HUES64 (cell line): ENCODE data around the gene BCL2L14.

Source experiments
- H3K27ac ChIP-seq: 2 replicates; pipeline ENCODE4 v1.7.0; 2013; ENCODE audit warnings: low read depth, low read length, inconsistent platforms
- H3K27me3 ChIP-seq: 2 replicates; pipeline ENCODE4 v1.6.1; 2013; ENCODE audit warnings: mild to moderate bottlenecking, low read length; ENCODE audit not compliant: insufficient read depth
- H3K36me3 ChIP-seq: 2 replicates; pipeline ENCODE4 v1.6.1; 2013; ENCODE audit warnings: mild to moderate bottlenecking, low read length; ENCODE audit not compliant: insufficient read depth
- H3K4me1 ChIP-seq: 2 replicates; pipeline ENCODE4 v1.6.1; 2013; ENCODE audit warnings: mild to moderate bottlenecking, low read length, moderate library complexity; ENCODE audit not compliant: insufficient read depth
- H3K4me3 ChIP-seq: 2 replicates; pipeline ENCODE4 v1.5.1; 2013; ENCODE audit warnings: mild to moderate bottlenecking, low read length, moderate library complexity
- H3K9ac ChIP-seq: 2 replicates; pipeline ENCODE4 v1.6.1; 2013; ENCODE audit warnings: mild to moderate bottlenecking, low read depth, low read length
- H3K9me3 ChIP-seq: 2 replicates; pipeline ENCODE4 v1.6.1; 2013; ENCODE audit warnings: low read depth, low read length; ENCODE audit not compliant: insufficient read depth
- WGBS: fragments of 150-250, 120-280 bp; methylation state at CpG from one replicate; pipeline ENCODE4 v1.1.7; 2013; ENCODE audit warnings: missing lambda C conversion rate; 5-methylcytosine and 5-hydroxymethylcytosine counted together

BCL2L14 gene

DNA sequence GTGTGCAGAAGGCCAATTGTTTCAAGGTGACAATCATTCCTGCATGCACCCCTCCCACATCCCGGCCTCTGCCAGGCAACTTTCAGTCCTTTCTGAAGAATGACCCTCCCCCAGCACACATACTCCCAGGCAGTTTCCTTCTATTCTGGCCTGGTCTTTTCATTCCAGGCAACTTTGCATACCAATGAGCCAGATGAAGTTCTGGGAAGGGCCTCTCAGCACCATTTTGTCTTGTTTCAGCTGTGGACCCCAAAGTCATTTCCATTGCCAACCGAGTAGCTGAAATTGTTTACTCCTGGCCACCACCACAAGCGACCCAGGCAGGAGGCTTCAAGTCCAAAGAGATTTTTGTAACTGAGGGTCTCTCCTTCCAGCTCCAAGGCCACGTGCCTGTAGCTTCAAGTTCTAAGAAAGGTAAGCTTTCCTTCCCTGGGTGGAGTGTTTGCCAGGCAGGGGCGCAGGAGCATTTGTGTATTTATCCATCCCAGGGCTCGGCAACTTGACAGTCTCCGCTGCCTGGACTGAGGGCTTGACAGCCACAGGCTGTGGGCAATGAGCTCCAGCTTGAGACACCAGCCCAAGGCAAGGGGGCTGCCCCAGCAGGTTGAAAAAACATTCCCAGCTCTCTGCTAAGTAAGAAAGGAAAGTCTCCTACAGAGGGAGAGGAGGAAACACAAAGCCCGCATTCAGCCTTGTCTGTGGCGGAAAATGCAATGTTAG lies 16.4 kb downstream of the BCL2L14 start:
- WGBS = 47% methylated on average over 9 of the region's 9 CpGs
- no peaks in the 10 kb centered on the region for H3K9me3 ChIP-seq
- H3K36me3 ChIP-seq = no peaks in the 10 kb centered on the region
- peaks cover 22% of the 10 kb centered on the region for H3K4me1 ChIP-seq
- no peaks in the 10 kb centered on the region for H3K27me3 ChIP-seq
- H3K4me3 ChIP-seq = no peak overlapping the region
- peak overlapping the region; percentile 93 for H3K27ac ChIP-seq
- peak overlapping the region; percentile 50 for H3K9ac ChIP-seq

DNA sequence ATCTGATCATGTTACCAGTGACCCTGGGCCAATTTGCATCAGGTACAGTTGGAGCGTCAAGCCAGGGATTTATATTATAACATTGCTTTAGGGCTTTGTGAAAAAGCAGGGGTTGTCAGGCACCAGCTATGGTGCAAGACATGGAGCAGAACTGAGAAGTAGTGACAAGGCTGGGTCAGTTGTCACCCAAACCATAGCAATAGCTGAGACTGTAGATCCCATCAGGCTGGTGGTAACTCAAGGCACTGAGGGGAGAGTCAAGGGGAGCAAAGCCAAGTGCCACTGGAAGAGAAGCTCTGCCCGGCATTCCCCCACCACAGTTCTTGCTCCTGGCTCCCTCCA lies 16.9 kb downstream of the BCL2L14 start:
- Histone ChIP-seq H3K4me1 (peaks cover 22% of the 10 kb centered on the region), H3K4me3 (no peak overlapping the region), H3K36me3 (no peaks in the 10 kb centered on the region), H3K9ac (peak overlapping the region; percentile 50; the same call in 1 of the 2 replicates), H3K9me3 (no peaks in the 10 kb centered on the region), H3K27me3 (no peaks in the 10 kb centered on the region), H3K27ac (peak overlapping the region; percentile 93; the same call in 1 of the 2 replicates)
- 80% methylated on average over 2 of the region's 2 CpGs for WGBS

GRCh38 chr12:12088147-12088546 lies 17.4 kb downstream of the BCL2L14 start:
- Histone ChIP-seq H3K4me3 (no peak overlapping the region), H3K9me3 (no peaks in the 10 kb centered on the region), H3K27ac (peak overlapping the region; percentile 93; the same call in 1 of the 2 replicates), H3K27me3 (no peaks in the 10 kb centered on the region), H3K4me1 (peaks cover 22% of the 10 kb centered on the region), H3K9ac (no peak overlapping the region), H3K36me3 (no peaks in the 10 kb centered on the region)
- WGBS = 92% methylated on average over 10 of the region's 10 CpGs

DNA sequence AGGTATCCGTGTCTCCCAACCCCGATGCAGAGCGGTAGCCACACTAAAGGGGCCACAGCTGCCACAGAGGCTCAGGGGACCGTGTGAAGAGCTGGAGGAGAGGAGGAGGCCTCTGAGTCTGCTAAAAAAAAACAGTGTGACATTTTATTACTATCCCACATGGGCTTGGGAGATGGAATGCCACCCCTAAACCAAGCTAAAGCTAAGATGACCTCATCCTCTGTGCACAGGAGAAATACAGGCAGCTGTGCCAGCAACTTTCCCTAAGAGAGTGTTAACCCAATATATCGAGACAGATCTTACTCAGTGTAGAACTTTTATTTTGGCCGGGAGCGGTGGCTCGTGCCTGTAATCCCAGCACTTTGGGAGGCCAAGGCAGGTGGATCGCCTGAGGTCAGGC lies 18.0 kb downstream of the BCL2L14 start:
- H3K36me3 ChIP-seq = no peaks in the 10 kb centered on the region
- WGBS = 96% methylated on average over 9 of the region's 9 CpGs
- H3K4me3 ChIP-seq = no peak overlapping the region
- H3K9me3 ChIP-seq = no peaks in the 10 kb centered on the region
- H3K27ac ChIP-seq = no peak overlapping the region
- no peak overlapping the region for H3K9ac ChIP-seq
- no peaks in the 10 kb centered on the region for H3K27me3 ChIP-seq
- H3K4me1 ChIP-seq = peaks cover 22% of the 10 kb centered on the region

DNA sequence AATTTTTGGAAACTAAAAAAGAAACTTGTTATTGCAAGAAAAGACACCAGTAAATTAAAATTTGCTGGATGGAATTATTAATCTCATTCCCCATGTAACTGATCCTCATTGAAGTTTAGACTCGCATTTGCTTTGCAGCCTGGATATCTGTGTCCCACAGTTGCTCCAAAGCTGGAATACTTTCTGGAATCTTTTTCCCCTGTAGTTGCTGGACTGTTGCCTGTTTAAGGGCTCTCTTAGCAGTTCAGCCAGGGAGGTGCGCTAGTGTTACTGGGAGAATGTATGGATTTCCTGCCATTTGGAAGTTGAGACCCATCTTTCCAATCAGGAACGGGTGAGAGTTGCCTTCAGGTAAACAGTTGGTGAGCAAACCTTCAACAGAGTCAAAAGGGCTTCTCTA lies 20.3 kb downstream of the BCL2L14 start:
- 92% methylated on average over 3 of the region's 3 CpGs for WGBS
- H3K9ac ChIP-seq = no peak overlapping the region
- H3K27ac ChIP-seq = no peak overlapping the region
- H3K4me1 ChIP-seq = peaks cover 21% of the 10 kb centered on the region
- no peaks in the 10 kb centered on the region for H3K9me3 ChIP-seq
- H3K27me3 ChIP-seq = no peaks in the 10 kb centered on the region
- no peak overlapping the region for H3K4me3 ChIP-seq
- no peaks in the 10 kb centered on the region for H3K36me3 ChIP-seq

DNA sequence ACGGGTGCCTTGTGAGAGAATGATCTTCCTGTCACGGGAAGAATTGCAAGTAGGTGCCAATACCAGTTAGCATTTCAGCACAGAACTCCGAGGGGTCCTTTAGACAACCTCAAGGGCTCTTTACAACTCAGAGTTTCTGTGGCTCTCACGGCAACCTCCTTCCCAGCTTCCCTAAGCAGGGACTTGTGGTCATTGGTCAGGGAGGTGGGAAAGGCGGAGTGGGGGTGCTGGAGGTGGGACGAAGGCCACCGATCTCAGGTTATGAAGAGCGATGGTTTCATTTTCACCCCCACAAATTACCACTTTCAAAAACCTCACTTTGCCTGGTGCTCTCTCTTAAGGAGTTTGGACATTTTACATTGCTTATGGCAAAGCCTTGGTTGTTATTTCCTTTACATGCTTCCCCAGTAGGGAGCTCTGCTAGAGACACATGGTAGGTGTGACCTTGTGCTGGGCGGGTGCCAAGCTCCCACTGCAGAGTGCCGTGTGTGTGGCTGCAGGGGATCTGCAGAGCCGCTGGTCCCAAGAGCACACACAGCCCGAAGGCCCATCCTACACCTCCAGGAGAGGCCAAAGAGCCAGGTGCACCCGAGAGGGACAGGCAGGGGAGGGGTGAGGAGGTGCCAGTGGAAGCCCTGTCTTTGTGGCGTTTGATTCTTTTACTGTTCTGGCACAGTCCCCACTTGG lies 21.4 kb downstream of the BCL2L14 start:
- Histone ChIP-seq H3K4me1 (peaks cover 10% of the 10 kb centered on the region), H3K4me3 (no peak overlapping the region), H3K9me3 (no peaks in the 10 kb centered on the region), H3K36me3 (no peaks in the 10 kb centered on the region), H3K27me3 (no peaks in the 10 kb centered on the region), H3K27ac (no peak overlapping the region), H3K9ac (no peak overlapping the region)
- 85% methylated on average over 13 of the region's 14 CpGs for WGBS

GRCh38 chr12:12094481-12094880 lies 23.7 kb downstream of the BCL2L14 start:
- Histone ChIP-seq H3K4me1 (no peaks in the 10 kb centered on the region), H3K9ac (no peak overlapping the region), H3K36me3 (no peaks in the 10 kb centered on the region), H3K4me3 (no peak overlapping the region), H3K27me3 (no peaks in the 10 kb centered on the region), H3K9me3 (no peaks in the 10 kb centered on the region), H3K27ac (no peak overlapping the region)
- 94% methylated on average over 4 of the region's 4 CpGs for WGBS

- H3K9ac ChIP-seq = no peak overlapping the region
- no peaks in the 10 kb centered on the region for H3K36me3 ChIP-seq
- H3K4me3 ChIP-seq = no peak overlapping the region
- H3K27me3 ChIP-seq = no peaks in the 10 kb centered on the region
- H3K9me3 ChIP-seq = no peaks in the 10 kb centered on the region
- H3K27ac ChIP-seq = no peak overlapping the region
- H3K4me1 ChIP-seq = no peaks in the 10 kb centered on the region
- 92% methylated on average over 3 of the region's 3 CpGs for WGBS
Measured at GRCh38 chr12:12095021-12095420, 24.3 kb downstream of the BCL2L14 start.

GRCh38 chr12:12097891-12098690 lies 27.4 kb downstream of the BCL2L14 start:
- Histone ChIP-seq H3K4me1 (no peaks in the 10 kb centered on the region), H3K36me3 (peaks cover 11% of the 10 kb centered on the region; the same call in 1 of the 2 replicates), H3K27me3 (no peaks in the 10 kb centered on the region), H3K9ac (no peak overlapping the region), H3K27ac (no peak overlapping the region), H3K4me3 (no peak overlapping the region), H3K9me3 (no peaks in the 10 kb centered on the region)
- WGBS = 85% methylated on average over 6 of the region's 6 CpGs

GRCh38 chr12:12098691-12099015 lies 27.9 kb downstream of the BCL2L14 start:
- 93% methylated on average over 3 of the region's 3 CpGs for WGBS
- Histone ChIP-seq H3K27me3 (no peaks in the 10 kb centered on the region), H3K9ac (no peak overlapping the region), H3K9me3 (no peaks in the 10 kb centered on the region), H3K27ac (no peak overlapping the region), H3K36me3 (peaks cover 11% of the 10 kb centered on the region; the same call in 1 of the 2 replicates), H3K4me3 (no peak overlapping the region), H3K4me1 (no peaks in the 10 kb centered on the region)

DNA sequence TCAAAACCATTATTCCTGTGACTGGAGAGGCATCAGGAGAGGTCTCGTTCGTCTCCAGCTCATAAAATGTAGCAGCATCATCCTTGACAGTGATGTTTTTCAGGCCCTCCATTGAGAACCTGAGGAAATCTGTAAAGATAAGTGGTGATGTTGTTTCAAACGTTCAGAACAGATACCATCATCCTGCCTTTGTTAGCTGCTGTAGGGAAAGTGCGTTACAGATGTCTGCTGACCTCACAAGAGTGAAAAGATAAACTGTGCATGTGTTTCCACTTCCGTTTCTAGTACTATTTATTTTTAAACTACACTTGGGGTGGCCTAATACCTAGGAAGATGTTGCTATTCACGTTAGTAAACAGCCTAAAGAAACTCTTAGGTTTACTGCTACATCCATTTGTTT lies 28.4 kb downstream of the BCL2L14 start:
- Histone ChIP-seq H3K4me1 (no peaks in the 10 kb centered on the region), H3K9ac (no peak overlapping the region), H3K36me3 (peaks cover 11% of the 10 kb centered on the region; the same call in 1 of the 2 replicates), H3K9me3 (peaks cover 3% of the 10 kb centered on the region; the same call in 1 of the 2 replicates), H3K27ac (no peak overlapping the region), H3K27me3 (no peaks in the 10 kb centered on the region), H3K4me3 (no peak overlapping the region)
- WGBS = 93% methylated on average over 6 of the region's 6 CpGs
